HG03520 (cell line): ENCODE measurements around the gene TENM4.

ENCODE experiments used
- ATAC-seq: cut with Tn5 transposase; IDR thresholded peaks from one replicate; pipeline ENCODE4 v1.9.1; 2021; ENCODE audit warnings: mild to moderate bottlenecking, moderate library complexity; ENCODE audit not compliant: unreplicated experiment

Gene TENM4

GRCh38 chr11:79150966-79151365, 289.9 kb downstream of the TENM4 start:
- no peak for ATAC-seq

- ATAC-seq = no peak
These were observed 290.5 kb downstream of the TENM4 start for GRCh38 chr11:79150320-79150719.

GRCh38 chr11:79147731-79148130, 293.1 kb downstream of the TENM4 start:
- ATAC-seq = no peak

GRCh38 chr11:79147011-79147410, 293.8 kb downstream of the TENM4 start:
- no peak for ATAC-seq

GRCh38 chr11:79139900-79140299, 300.9 kb downstream of the TENM4 start:
- ATAC-seq = no peak

GRCh38 chr11:79129702-79130101, 311.1 kb downstream of the TENM4 start:
- ATAC-seq = no peak

GRCh38 chr11:79128291-79128690, 312.5 kb downstream of the TENM4 start:
- no peak for ATAC-seq

- ATAC-seq = no peak
These were observed 318.1 kb downstream of the TENM4 start for GRCh38 chr11:79122759-79123158.

GRCh38 chr11:79121351-79121750, 319.5 kb downstream of the TENM4 start:
- no peak for ATAC-seq

- no peak for ATAC-seq
These were observed 321.1 kb downstream of the TENM4 start for GRCh38 chr11:79119491-79120284.

GRCh38 chr11:79117488-79117887, 323.3 kb downstream of the TENM4 start:
- no peak for ATAC-seq

- ATAC-seq = no peak
These were observed 324.2 kb downstream of the TENM4 start for GRCh38 chr11:79116600-79116999.

GRCh38 chr11:79113054-79113690, 327.7 kb downstream of the TENM4 start:
- ATAC-seq = no peak

- ATAC-seq = no peak
These were observed 330.0 kb downstream of the TENM4 start for GRCh38 chr11:79110796-79111195.

GRCh38 chr11:79110321-79110720, 330.5 kb downstream of the TENM4 start:
- no peak for ATAC-seq

- no peak for ATAC-seq
These were observed 332.0 kb downstream of the TENM4 start for GRCh38 chr11:79108851-79109250.

GRCh38 chr11:79102840-79103239, 338.0 kb downstream of the TENM4 start:
- ATAC-seq = no peak

- no peak for ATAC-seq
These were observed 339.2 kb downstream of the TENM4 start for GRCh38 chr11:79101656-79102055.

GRCh38 chr11:79100093-79100910, 340.5 kb downstream of the TENM4 start:
- ATAC-seq = peak; percentile 91

- no peak for ATAC-seq
These were observed 342.7 kb downstream of the TENM4 start for GRCh38 chr11:79098146-79098545.

GRCh38 chr11:79097246-79097875, 343.5 kb downstream of the TENM4 start:
- ATAC-seq = no peak
